Endothelial cell of umbilical vein (primary cell): ENCODE measurements around the gene SPATS1.

Experiments used
- CTCF ChIP-seq, 2 donors: IDR thresholded peaks; 1 replicate in 1 of 2; 2 replicates in 1 of 2; pipeline ENCODE4 v1.5.1; 2011; ENCODE audit warnings: low read length in 2 of 2, mild to moderate bottlenecking in 2 of 2, moderate library complexity in 2 of 2, control low read depth in 1 of 2, inconsistent platforms in 1 of 2, low read depth in 1 of 2; ENCODE audit not compliant: insufficient read depth in 1 of 2; ENCODE audit errors: extremely low read depth in 1 of 2
- EZH2 ChIP-seq: IDR thresholded peaks from 2 replicates; pipeline ENCODE4 v1.6.1; 2012; ENCODE audit warnings: borderline replicate concordance, low read depth, mild to moderate bottlenecking, moderate library complexity, low read length, inconsistent platforms; ENCODE audit not compliant: severe bottlenecking
- POLR2A ChIP-seq: IDR thresholded peaks from 2 replicates; pipeline ENCODE4 v1.6.1; 2012; ENCODE audit warnings: low read depth, mild to moderate bottlenecking, control low read depth, low read length
- POLR2AphosphoS5 ChIP-seq: IDR thresholded peaks from 2 replicates; pipeline ENCODE4 v1.6.1; 2012; ENCODE audit warnings: low read depth, mild to moderate bottlenecking, control low read depth, low read length, moderate library complexity; ENCODE audit not compliant: insufficient read depth

GRCh38 chr6:44298864-44299263 lies 43.6 kb upstream of the SPATS1 start:
- TF ChIP-seq CTCF (IDR thresholded peaks at IDR 0.05; ENCODE audit: extremely low read depth in 1 of 2, insufficient read depth in 1 of 2, low read depth in 1 of 2, low read length in 2 of 2) (no peak), POLR2AphosphoS5 (no peak), POLR2A (no peak), EZH2 (no peak)
